Vagina (tissue), 2 donors: ENCODE data around the gene CACNA1D.

Source experiments
- CTCF ChIP-seq, 3 experiments: fragments of 450-650 bp in 2 of 3; fragments of 200-600 bp in 1 of 3; sonication (generic) in 1 of 3; IDR thresholded peaks; one replicate each; pipeline ENCODE4 v1.5.1; 2017 to 2019; ENCODE audit warnings: antibody characterized with exemption in 3 of 3, mild to moderate bottlenecking in 2 of 3, moderate library complexity in 2 of 3
- POLR2A ChIP-seq, 2 donors: fragments of 450-650 bp; IDR thresholded peaks; one replicate each; pipeline ENCODE4 v1.6.1; 2017; ENCODE audit warnings: antibody characterized with exemption in 2 of 2, mild to moderate bottlenecking in 2 of 2, moderate library complexity in 2 of 2
- POLR2AphosphoS5 ChIP-seq, 2 donors: sonication (generic); formaldehyde crosslinking; IDR thresholded peaks; one replicate each; pipeline ENCODE4 v1.9.0; 2017; ENCODE audit warnings: antibody characterized with exemption in 2 of 2, mild to moderate bottlenecking in 2 of 2, low read depth in 1 of 2; ENCODE audit not compliant: insufficient read depth in 1 of 2

DNA sequence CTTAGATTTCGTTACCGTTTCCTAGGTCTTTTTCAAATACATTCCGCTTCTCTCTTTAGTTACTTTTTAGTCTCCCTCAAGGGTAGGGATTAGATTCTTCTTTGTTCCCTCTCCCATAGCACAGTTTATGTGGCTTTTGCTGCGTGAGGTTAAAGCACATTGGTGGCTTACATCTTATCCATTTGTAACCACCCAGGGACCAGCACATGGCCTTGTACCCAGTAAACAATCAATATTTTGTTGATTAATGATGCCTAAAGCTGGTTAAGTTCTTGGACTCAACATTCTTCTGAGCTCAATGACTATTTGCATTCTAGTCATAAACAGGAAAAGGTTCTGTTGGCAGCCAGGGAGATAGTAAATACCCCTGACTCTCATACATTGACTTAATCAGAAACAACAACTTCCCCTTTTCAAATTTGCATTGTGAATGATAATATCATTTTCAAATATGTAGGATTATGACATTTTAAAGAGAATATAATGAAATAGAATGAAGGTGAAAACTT is 60.2 kb downstream of the CACNA1D start:
- TF ChIP-seq POLR2AphosphoS5 (IDR thresholded peaks at IDR 0.05; ENCODE audit: insufficient read depth in 1 of 2, low read depth in 1 of 2): no peak
- TF ChIP-seq CTCF (IDR thresholded peaks at IDR 0.05): no peak
- no peak for TF ChIP-seq POLR2A (IDR thresholded peaks at IDR 0.05)
